GM21737 (cell line): ENCODE measurements around the gene ELAC2.

Experiments used
- ATAC-seq: cut with Tn5 transposase; IDR thresholded peaks from one replicate; pipeline ENCODE4 v1.9.1; 2021; ENCODE audit warnings: mild to moderate bottlenecking, moderate library complexity; ENCODE audit not compliant: unreplicated experiment

Gene ELAC2

GRCh38 chr17:13017655-13018459 lies at the start of gene ELAC2:
Gene ELAC2 (minus strand): TSS chr17:13018027. CDS start chr17:13017947, 80 bp downstream.
- ATAC-seq = peak; percentile 97

GRCh38 chr17:13065032-13065431 lies 47.2 kb upstream of the ELAC2 start:
- no peak for ATAC-seq

- ATAC-seq = no peak
These were observed 37.3 kb upstream of the ELAC2 start for GRCh38 chr17:13055131-13055530.

GRCh38 chr17:13054666-13055065 lies 36.8 kb upstream of the ELAC2 start:
- no peak for ATAC-seq

- ATAC-seq = no peak
These were observed 34.1 kb upstream of the ELAC2 start for GRCh38 chr17:13051915-13052314.

GRCh38 chr17:13047011-13047606 lies 29.3 kb upstream of the ELAC2 start:
- ATAC-seq = no peak

- ATAC-seq = no peak
These were observed 28.5 kb upstream of the ELAC2 start for GRCh38 chr17:13046361-13046760.

- ATAC-seq = no peak
These were observed 26.8 kb upstream of the ELAC2 start for GRCh38 chr17:13044572-13045065.

- ATAC-seq = no peak
These were observed 21.3 kb upstream of the ELAC2 start for GRCh38 chr17:13038931-13039665.

- ATAC-seq = no peak
These were observed 18.9 kb upstream of the ELAC2 start for GRCh38 chr17:13036751-13037150.

- no peak for ATAC-seq
These were observed 17.6 kb upstream of the ELAC2 start for GRCh38 chr17:13035420-13035819.

GRCh38 chr17:13031718-13032350 lies 14.0 kb upstream of the ELAC2 start:
- peak; percentile 65 for ATAC-seq

- ATAC-seq = no peak
These were observed 12.9 kb upstream of the ELAC2 start for GRCh38 chr17:13030459-13031300.

- no peak for ATAC-seq
These were observed 12.2 kb upstream of the ELAC2 start for GRCh38 chr17:13030056-13030455.

GRCh38 chr17:13029340-13029739 lies 11.5 kb upstream of the ELAC2 start:
- ATAC-seq = no peak

GRCh38 chr17:13027246-13027645 lies 9.4 kb upstream of the ELAC2 start:
- no peak for ATAC-seq

GRCh38 chr17:13025687-13026086 lies 7.9 kb upstream of the ELAC2 start:
- no peak for ATAC-seq

GRCh38 chr17:13025258-13025627 lies 7.4 kb upstream of the ELAC2 start:
- no peak for ATAC-seq

GRCh38 chr17:13024526-13025257 lies 6.9 kb upstream of the ELAC2 start:
- peak; percentile 70 for ATAC-seq

- ATAC-seq = no peak
These were observed 6.2 kb upstream of the ELAC2 start for GRCh38 chr17:13024016-13024415.
